ENCODE measurements around the gene ZXDC.

The ZXDC gene

GRCh38 chr3:126516936-126517290 is 41.2 kb upstream of the ZXDC start:
- H3K4me1 ChIP-seq (ENCODE audit: insufficient read depth, low read length): no peaks in the 10 kb centered on the region
- peaks cover 21% of the 10 kb centered on the region for H3K27me3 ChIP-seq (ENCODE audit: insufficient read depth, low read length)
- no peak overlapping the region for H3K4me3 ChIP-seq (ENCODE audit: low read length)
- H3K9me3 ChIP-seq (ENCODE audit: low read length): no peaks in the 10 kb centered on the region
- no peaks in the 10 kb centered on the region for H3K36me3 ChIP-seq (ENCODE audit: insufficient read depth, low read length)
- no peak overlapping the region for H2AFZ ChIP-seq (ENCODE audit: low read depth, low read length)

GRCh38 chr3:126516152-126516935 is 40.7 kb upstream of the ZXDC start:
- no peak overlapping the region for H2AFZ ChIP-seq (ENCODE audit: low read depth, low read length)
- H3K4me3 ChIP-seq (ENCODE audit: low read length): no peak overlapping the region
- H3K36me3 ChIP-seq (ENCODE audit: insufficient read depth, low read length): no peaks in the 10 kb centered on the region
- H3K27me3 ChIP-seq (ENCODE audit: insufficient read depth, low read length): peaks cover 21% of the 10 kb centered on the region
- H3K9me3 ChIP-seq (ENCODE audit: low read length): no peaks in the 10 kb centered on the region
- no peaks in the 10 kb centered on the region for H3K4me1 ChIP-seq (ENCODE audit: insufficient read depth, low read length)

GRCh38 chr3:126515066-126515706 is 39.5 kb upstream of the ZXDC start:
- no peak overlapping the region for H3K4me3 ChIP-seq (ENCODE audit: low read length)
- no peak overlapping the region for H2AFZ ChIP-seq (ENCODE audit: low read depth, low read length)
- H3K36me3 ChIP-seq (ENCODE audit: insufficient read depth, low read length): no peaks in the 10 kb centered on the region
- H3K27me3 ChIP-seq (ENCODE audit: insufficient read depth, low read length): peaks cover 26% of the 10 kb centered on the region
- H3K4me1 ChIP-seq (ENCODE audit: insufficient read depth, low read length): no peaks in the 10 kb centered on the region
- H3K9me3 ChIP-seq (ENCODE audit: low read length): no peaks in the 10 kb centered on the region

- Histone ChIP-seq H3K4me3 (ENCODE audit: low read length) (no peak overlapping the region), H3K9me3 (ENCODE audit: low read length) (no peaks in the 10 kb centered on the region), H2AFZ (ENCODE audit: low read depth, low read length) (no peak overlapping the region), H3K4me1 (ENCODE audit: insufficient read depth, low read length) (no peaks in the 10 kb centered on the region), H3K36me3 (ENCODE audit: insufficient read depth, low read length) (no peaks in the 10 kb centered on the region), H3K27me3 (ENCODE audit: insufficient read depth, low read length) (peaks cover 26% of the 10 kb centered on the region)
These were observed 38.5 kb upstream of the ZXDC start for GRCh38 chr3:126514161-126514560.

DNA sequence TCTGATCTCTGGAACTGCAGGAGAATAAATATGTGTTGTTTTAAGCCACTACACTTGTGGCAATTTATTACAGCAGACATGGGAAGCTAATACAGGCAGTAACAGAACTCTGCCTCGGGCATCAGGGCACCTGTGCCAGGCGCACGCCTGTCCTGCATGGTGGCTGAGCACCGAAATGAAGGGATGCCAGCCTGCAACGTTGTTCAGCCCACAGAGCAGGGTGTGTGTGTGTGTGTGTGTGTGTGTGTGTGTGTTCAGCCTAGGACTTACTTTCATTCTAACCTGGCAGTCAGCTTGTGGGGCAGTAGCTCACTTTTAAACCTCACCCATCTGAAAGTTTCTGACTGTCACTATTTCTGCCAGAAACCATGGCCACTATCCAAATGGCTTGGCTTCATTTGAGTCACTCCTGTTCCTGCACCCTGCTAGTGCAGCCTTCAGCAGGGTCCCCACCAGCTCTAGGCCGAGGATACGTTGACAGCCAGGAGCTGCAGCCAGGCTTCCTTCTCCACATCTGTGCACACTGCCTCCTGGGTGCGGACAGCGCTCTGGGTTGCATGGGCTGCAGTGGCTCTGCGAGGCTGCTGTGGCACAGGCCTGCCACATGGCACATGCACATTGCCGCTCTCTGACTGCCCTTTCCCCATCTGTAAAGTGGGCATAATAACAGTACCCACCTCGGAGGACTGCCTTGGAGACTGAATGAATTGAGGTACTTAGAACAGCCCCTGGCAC is 37.4 kb upstream of the ZXDC start:
- Histone ChIP-seq H3K36me3 (ENCODE audit: insufficient read depth, low read length) (no peaks in the 10 kb centered on the region), H2AFZ (ENCODE audit: low read depth, low read length) (no peak overlapping the region), H3K4me1 (ENCODE audit: insufficient read depth, low read length) (no peaks in the 10 kb centered on the region), H3K4me3 (ENCODE audit: low read length) (no peak overlapping the region), H3K27me3 (ENCODE audit: insufficient read depth, low read length) (peaks cover 22% of the 10 kb centered on the region), H3K9me3 (ENCODE audit: low read length) (no peaks in the 10 kb centered on the region)

DNA sequence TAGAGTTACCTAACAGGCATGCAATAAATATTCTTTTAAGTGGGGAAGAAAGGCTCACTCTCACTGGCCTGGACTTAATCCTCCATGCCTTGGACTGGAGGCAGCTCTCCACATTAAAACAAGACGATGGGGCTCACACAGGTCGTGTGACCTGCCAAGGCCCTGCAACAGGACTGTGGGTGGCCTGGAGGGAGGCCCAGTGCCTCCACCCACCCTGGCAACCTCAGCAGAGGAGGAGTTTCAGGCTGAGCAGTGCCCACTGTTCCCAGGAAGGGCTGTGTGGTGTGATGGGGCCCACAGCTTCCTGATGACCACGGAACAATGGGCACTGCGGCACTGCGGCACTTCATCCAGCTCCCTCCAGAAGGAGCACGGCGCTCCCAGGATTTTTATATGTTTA is 36.3 kb upstream of the ZXDC start:
- no peaks in the 10 kb centered on the region for H3K9me3 ChIP-seq (ENCODE audit: low read length)
- H3K4me3 ChIP-seq (ENCODE audit: low read length): no peak overlapping the region
- H3K4me1 ChIP-seq (ENCODE audit: insufficient read depth, low read length): no peaks in the 10 kb centered on the region
- no peak overlapping the region for H2AFZ ChIP-seq (ENCODE audit: low read depth, low read length)
- no peaks in the 10 kb centered on the region for H3K36me3 ChIP-seq (ENCODE audit: insufficient read depth, low read length)
- H3K27me3 ChIP-seq (ENCODE audit: insufficient read depth, low read length): peaks cover 22% of the 10 kb centered on the region

DNA sequence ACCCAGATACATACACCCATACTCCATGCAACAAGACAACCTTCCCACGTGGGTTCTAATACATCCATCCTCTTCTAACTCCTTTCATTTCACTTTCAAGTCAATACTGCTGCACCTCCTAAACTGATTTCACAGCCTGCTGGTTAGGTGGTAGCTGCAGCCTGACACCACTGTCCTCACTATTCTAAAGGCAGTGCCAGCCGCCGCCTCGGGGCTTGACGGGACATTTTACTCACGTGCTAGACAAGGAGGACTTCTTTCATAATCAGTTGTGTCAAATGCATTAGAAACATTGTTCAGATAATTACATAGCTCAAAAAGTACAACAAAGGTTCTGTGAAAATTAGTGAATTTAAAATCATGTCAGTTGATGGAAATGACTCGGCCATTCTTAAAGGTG is 35.6 kb upstream of the ZXDC start:
- H3K4me1 ChIP-seq (ENCODE audit: insufficient read depth, low read length): no peaks in the 10 kb centered on the region

GRCh38 chr3:126510308-126510910 is 34.7 kb upstream of the ZXDC start:
- H2AFZ ChIP-seq (ENCODE audit: low read depth, low read length): no peak overlapping the region
- no peak overlapping the region for H3K4me3 ChIP-seq (ENCODE audit: low read length)
- H3K4me1 ChIP-seq (ENCODE audit: insufficient read depth, low read length): no peaks in the 10 kb centered on the region
- no peaks in the 10 kb centered on the region for H3K36me3 ChIP-seq (ENCODE audit: insufficient read depth, low read length)
- H3K27me3 ChIP-seq (ENCODE audit: insufficient read depth, low read length): peaks cover 24% of the 10 kb centered on the region
- no peaks in the 10 kb centered on the region for H3K9me3 ChIP-seq (ENCODE audit: low read length)

More for the DNA sequence above, 35.6 kb upstream of the ZXDC start:
- Histone ChIP-seq H3K36me3 (ENCODE audit: insufficient read depth, low read length) (no peaks in the 10 kb centered on the region), H2AFZ (ENCODE audit: low read depth, low read length) (no peak overlapping the region), H3K4me3 (ENCODE audit: low read length) (no peak overlapping the region), H3K9me3 (ENCODE audit: low read length) (no peaks in the 10 kb centered on the region), H3K27me3 (ENCODE audit: insufficient read depth, low read length) (peaks cover 22% of the 10 kb centered on the region)

GRCh38 chr3:126509597-126510307 is 34.1 kb upstream of the ZXDC start:
- Histone ChIP-seq H2AFZ (ENCODE audit: low read depth, low read length) (no peak overlapping the region), H3K36me3 (ENCODE audit: insufficient read depth, low read length) (no peaks in the 10 kb centered on the region), H3K9me3 (ENCODE audit: low read length) (no peaks in the 10 kb centered on the region), H3K27me3 (ENCODE audit: insufficient read depth, low read length) (peaks cover 24% of the 10 kb centered on the region), H3K4me3 (ENCODE audit: low read length) (no peak overlapping the region), H3K4me1 (ENCODE audit: insufficient read depth, low read length) (no peaks in the 10 kb centered on the region)

DNA sequence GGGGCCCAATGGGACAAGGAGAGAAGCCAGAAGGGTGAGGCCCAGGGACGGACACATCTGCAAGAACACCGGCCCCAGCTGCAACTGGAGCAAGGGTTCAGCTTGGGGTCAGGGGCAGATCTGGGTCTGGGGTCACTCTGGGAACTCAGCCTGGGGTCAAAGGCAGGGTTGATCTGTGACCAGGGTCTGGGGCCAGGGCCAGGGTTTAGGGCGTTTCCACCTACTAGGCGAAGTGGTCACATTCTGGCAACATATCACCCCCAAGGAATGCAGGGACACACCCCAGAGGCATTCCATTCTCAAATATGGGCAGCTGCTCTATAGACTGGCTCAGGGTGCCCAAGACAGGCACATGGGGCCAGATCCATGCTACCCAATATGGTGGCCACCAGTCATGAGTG is 32.9 kb upstream of the ZXDC start:
- no peak overlapping the region for H3K4me3 ChIP-seq (ENCODE audit: low read length)
- no peaks in the 10 kb centered on the region for H3K36me3 ChIP-seq (ENCODE audit: insufficient read depth, low read length)
- no peak overlapping the region for H2AFZ ChIP-seq (ENCODE audit: low read depth, low read length)
- H3K27me3 ChIP-seq (ENCODE audit: insufficient read depth, low read length): peaks cover 23% of the 10 kb centered on the region
- no peaks in the 10 kb centered on the region for H3K4me1 ChIP-seq (ENCODE audit: insufficient read depth, low read length)
- no peaks in the 10 kb centered on the region for H3K9me3 ChIP-seq (ENCODE audit: low read length)

DNA sequence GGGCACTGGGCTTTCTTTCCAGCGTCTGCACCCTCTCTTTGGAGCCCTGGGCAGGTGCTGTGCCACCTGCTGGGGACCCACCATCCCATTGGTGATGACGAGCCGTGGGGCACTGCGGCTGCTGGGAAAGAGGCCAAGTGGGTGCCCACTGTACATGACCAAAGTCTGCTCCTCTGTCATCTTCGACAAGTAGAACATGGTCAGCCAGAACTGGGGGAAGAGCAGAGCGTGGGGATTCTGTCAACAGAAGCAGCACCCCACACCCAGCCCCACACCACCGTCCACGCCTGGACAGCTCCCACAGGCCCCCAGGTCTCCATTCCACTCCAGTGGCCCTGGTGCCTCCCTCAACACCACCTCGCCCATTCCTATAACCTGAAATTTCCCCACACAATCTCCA is 32.2 kb upstream of the ZXDC start:
- Histone ChIP-seq H2AFZ (ENCODE audit: low read depth, low read length) (no peak overlapping the region), H3K4me3 (ENCODE audit: low read length) (no peak overlapping the region), H3K9me3 (ENCODE audit: low read length) (no peaks in the 10 kb centered on the region), H3K4me1 (ENCODE audit: insufficient read depth, low read length) (no peaks in the 10 kb centered on the region), H3K27me3 (ENCODE audit: insufficient read depth, low read length) (peaks cover 16% of the 10 kb centered on the region), H3K36me3 (ENCODE audit: insufficient read depth, low read length) (no peaks in the 10 kb centered on the region)

GRCh38 chr3:126503701-126504100 is 28.0 kb upstream of the ZXDC start:
- H3K9me3 ChIP-seq (ENCODE audit: low read length): no peaks in the 10 kb centered on the region
- H3K36me3 ChIP-seq (ENCODE audit: insufficient read depth, low read length): no peaks in the 10 kb centered on the region
- no peak overlapping the region for H3K4me3 ChIP-seq (ENCODE audit: low read length)
- H3K4me1 ChIP-seq (ENCODE audit: insufficient read depth, low read length): peaks cover 8% of the 10 kb centered on the region
- no peak overlapping the region for H2AFZ ChIP-seq (ENCODE audit: low read depth, low read length)
- H3K27me3 ChIP-seq (ENCODE audit: insufficient read depth, low read length): peaks cover 2% of the 10 kb centered on the region
